ENCODE results near the gene GDF2. TPM values are rescaled to one million over a fixed set of nuclear protein-coding genes. Genes with fewer than 3 reads are reported as not detected.

Gene GDF2
- total RNA-seq, 4 donors from 2014 or later, result not detected

DNA sequence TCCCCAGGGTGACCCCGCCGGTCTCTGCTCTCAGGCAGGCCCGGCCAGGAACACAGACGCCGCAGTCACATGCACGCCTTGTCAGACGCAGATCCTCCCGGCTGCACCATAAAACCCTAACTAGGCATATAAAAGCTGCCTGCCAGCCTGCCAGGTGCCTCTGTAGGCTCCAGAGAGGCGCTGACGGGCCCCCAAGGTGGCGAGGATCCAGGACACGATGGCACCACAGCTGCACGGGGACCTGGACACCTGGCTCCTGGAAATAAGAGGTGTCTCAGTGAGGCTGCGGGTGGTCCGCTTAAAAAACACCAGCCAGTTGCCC, 44.1 kb upstream of the GDF2 start:
- no peak for DNase-seq
- H3K27me3 ChIP-seq, result no peaks in the 10 kb centered on the region
- no peaks in the 10 kb centered on the region for H3K9me3 ChIP-seq
- H3K4me1 ChIP-seq, result no peaks in the 10 kb centered on the region
- intact Hi-C loops (cut with DNase I; ENCODE audit: low total_unique reads), result loop anchor here (2.0 kb wide), 1 partner anchor 45 kb away; no protein-coding TSS in a partner anchor
- no peak overlapping the region for H3K27ac ChIP-seq
- H3K36me3 ChIP-seq, result no peaks in the 10 kb centered on the region
- TF ChIP-seq, protein P1, sequence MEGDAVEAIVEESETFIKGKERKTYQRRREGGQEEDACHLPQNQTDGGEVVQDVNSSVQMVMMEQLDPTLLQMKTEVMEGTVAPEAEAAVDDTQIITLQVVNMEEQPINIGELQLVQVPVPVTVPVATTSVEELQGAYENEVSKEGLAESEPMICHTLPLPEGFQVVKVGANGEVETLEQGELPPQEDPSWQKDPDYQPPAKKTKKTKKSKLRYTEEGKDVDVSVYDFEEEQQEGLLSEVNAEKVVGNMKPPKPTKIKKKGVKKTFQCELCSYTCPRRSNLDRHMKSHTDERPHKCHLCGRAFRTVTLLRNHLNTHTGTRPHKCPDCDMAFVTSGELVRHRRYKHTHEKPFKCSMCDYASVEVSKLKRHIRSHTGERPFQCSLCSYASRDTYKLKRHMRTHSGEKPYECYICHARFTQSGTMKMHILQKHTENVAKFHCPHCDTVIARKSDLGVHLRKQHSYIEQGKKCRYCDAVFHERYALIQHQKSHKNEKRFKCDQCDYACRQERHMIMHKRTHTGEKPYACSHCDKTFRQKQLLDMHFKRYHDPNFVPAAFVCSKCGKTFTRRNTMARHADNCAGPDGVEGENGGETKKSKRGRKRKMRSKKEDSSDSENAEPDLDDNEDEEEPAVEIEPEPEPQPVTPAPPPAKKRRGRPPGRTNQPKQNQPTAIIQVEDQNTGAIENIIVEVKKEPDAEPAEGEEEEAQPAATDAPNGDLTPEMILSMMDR (IDR thresholded peaks at IDR 0.05), result no peak
- no peak for TF ChIP-seq POLR2A (IDR thresholded peaks at IDR 0.05)
- H3K4me3 ChIP-seq, result no peak overlapping the region

DNA sequence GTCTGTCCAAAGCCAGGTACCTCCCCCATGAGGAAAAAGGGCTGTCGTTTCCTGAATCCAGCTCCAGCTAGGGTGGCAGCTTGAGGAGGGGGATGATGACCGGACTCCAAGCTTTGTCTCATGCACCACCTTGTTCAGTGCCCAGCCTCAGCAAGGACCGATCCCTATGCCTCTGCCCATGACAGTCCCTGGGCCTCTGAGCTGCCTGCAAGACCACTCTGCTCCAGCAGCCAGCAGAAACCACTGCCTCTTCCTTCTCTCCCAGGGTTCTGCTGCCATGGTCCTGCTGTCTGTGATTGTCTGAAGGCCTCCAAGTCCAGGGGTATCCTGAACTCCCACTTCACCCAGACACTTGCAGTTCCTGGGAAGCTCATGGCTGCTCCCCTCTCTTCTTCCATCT, 43.5 kb upstream of the GDF2 start:
- H3K9me3 ChIP-seq, result no peaks in the 10 kb centered on the region
- intact Hi-C loops (cut with DNase I; ENCODE audit: low total_unique reads), result loop anchor here (2.0 kb wide), 1 partner anchor 46 kb away; no protein-coding TSS in a partner anchor
- no peak for DNase-seq
- H3K27ac ChIP-seq, result no peak overlapping the region
- H3K36me3 ChIP-seq, result no peaks in the 10 kb centered on the region
- TF ChIP-seq, protein P1 (IDR thresholded peaks at IDR 0.05), result no peak
- TF ChIP-seq POLR2A (IDR thresholded peaks at IDR 0.05), result no peak
- no peaks in the 10 kb centered on the region for H3K27me3 ChIP-seq
- no peak overlapping the region for H3K4me3 ChIP-seq
- H3K4me1 ChIP-seq, result no peaks in the 10 kb centered on the region

DNA sequence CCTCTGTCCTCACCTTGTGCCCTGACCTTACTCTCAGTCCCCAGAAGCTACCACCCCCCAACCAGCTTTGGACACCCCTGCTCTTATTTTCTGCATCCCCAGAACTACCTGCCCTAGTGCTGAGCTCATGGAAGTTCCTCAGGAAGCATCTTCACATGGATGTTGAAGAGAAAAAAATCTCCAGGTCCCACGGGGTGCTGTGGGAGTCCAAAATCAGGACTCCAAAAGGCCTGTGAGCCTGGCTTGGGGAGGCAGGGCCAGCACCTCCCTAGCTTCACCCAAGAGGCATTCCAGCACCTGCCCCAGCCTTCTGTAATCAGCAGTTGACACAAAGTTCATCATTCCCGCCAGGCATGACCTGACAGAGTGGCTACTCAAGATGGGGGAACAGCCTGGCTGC, 43.0 kb upstream of the GDF2 start:
- intact Hi-C loops (cut with DNase I; ENCODE audit: low total_unique reads), result loop anchor here (2.0 kb wide), 1 partner anchor 46 kb away; no protein-coding TSS in a partner anchor
- no peak for DNase-seq
- H3K9me3 ChIP-seq, result no peaks in the 10 kb centered on the region
- no peak overlapping the region for H3K4me3 ChIP-seq
- no peaks in the 10 kb centered on the region for H3K4me1 ChIP-seq
- H3K27me3 ChIP-seq, result no peaks in the 10 kb centered on the region
- no peak overlapping the region for H3K27ac ChIP-seq
- H3K36me3 ChIP-seq, result no peaks in the 10 kb centered on the region
- TF ChIP-seq POLR2A (IDR thresholded peaks at IDR 0.05), result no peak
- TF ChIP-seq, protein P1 (IDR thresholded peaks at IDR 0.05), result no peak

DNA sequence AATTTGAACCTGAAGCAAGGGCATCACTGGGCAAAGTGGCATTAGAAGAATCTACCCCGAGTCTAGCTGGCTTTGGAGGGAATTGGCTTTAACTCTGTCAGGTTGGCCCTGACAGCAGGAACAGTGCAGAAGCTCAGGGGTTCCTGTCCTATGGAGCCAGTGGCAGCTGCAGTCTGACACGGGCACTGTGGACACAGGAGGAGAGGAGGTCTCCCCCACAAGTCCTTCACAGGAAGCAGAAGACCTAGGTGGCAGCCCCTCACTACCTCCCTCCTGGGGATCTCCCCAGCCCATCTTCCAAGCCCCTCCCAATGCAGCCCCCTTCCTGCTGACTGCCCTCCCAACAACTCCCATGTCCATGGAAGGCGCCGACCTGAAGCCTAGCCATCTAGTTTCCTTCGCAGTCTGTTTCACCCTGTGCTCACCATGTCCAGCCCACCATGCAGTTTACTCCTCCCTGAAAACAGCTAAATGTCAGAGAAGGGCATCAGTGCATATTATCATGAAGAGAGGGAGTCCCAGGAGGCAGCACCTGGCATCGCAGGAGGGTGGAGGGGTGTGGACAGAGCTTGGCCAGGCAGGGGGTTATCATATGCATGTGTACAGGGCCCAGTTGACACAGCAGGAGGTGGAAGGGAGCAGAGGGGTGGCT, 40.1 kb upstream of the GDF2 start:
- H3K36me3 ChIP-seq, result no peaks in the 10 kb centered on the region
- no peaks in the 10 kb centered on the region for H3K27me3 ChIP-seq
- no peaks in the 10 kb centered on the region for H3K9me3 ChIP-seq
- H3K27ac ChIP-seq, result no peak overlapping the region
- no peaks in the 10 kb centered on the region for H3K4me1 ChIP-seq
- no peak overlapping the region for H3K4me3 ChIP-seq
- TF ChIP-seq, protein P1 (IDR thresholded peaks at IDR 0.05), result no peak
- intact Hi-C loops (cut with DNase I; ENCODE audit: low total_unique reads), result no loop called here
- DNase-seq, result no peak

DNA sequence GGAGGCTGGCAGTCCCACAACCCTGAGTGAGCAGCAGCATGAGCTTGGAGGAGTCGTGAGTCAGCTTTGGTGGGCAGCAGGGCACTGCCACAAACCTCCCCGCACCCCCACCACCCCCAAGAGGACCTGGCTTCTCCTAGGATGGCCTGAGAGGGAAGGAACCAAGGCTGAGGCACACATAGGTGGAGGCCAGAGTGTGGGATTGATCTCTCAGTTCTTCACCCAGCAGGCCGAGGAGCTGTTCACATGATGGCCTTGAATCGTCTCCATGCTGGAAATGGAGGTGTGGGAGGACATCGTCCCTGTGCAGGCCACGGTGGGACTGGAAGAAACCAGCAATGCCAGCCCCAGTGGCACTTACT, 39.6 kb upstream of the GDF2 start:
- TF ChIP-seq POLR2A (IDR thresholded peaks at IDR 0.05), result no peak
- TF ChIP-seq, protein P1 (IDR thresholded peaks at IDR 0.05), result no peak
- no peaks in the 10 kb centered on the region for H3K27me3 ChIP-seq
- no peaks in the 10 kb centered on the region for H3K36me3 ChIP-seq
- no peaks in the 10 kb centered on the region for H3K9me3 ChIP-seq
- no peak for DNase-seq
- H3K27ac ChIP-seq, result no peak overlapping the region
- no peak overlapping the region for H3K4me3 ChIP-seq
- intact Hi-C loops (cut with DNase I; ENCODE audit: low total_unique reads), result no loop called here
- no peaks in the 10 kb centered on the region for H3K4me1 ChIP-seq

Data from uterus (tissue), 4 donors.